DND-41 (cell line): ENCODE results near the gene TOX2.

Experiments
- ATAC-seq: fragments of 200-7000 bp; cut with Tn5 transposase; 3 replicates; pipeline ENCODE4 v1.9.1; 2021; ENCODE audit warnings: low read depth; ENCODE audit not compliant: insufficient read depth
- DNase-seq: peaks from one replicate; pipeline ENCODE4 v3.0.0-alpha.2; 2020
- H2AFZ ChIP-seq: 2 replicates; pipeline ENCODE4 v1.6.0; 2012; ENCODE audit warnings: low read depth, low read length
- H3K27ac ChIP-seq: 2 replicates; pipeline ENCODE4 v1.5.1; 2012; ENCODE audit warnings: low read length, inconsistent platforms
- H3K27me3 ChIP-seq: fragments of 200-600 bp; sonication (generic); 2 replicates; pipeline ENCODE4 v1.6.0; 2012; ENCODE audit warnings: low read length, mild to moderate bottlenecking, inconsistent platforms; ENCODE audit not compliant: insufficient read depth, poor library complexity
- H3K36me3 ChIP-seq: 2 replicates; pipeline ENCODE4 v1.5.1; 2012; ENCODE audit warnings: low read length, inconsistent platforms; ENCODE audit not compliant: insufficient read depth
- H3K4me1 ChIP-seq: 2 replicates; pipeline ENCODE4 v1.5.1; 2012; ENCODE audit warnings: mild to moderate bottlenecking, low read length; ENCODE audit not compliant: insufficient read depth
- H3K4me2 ChIP-seq: 2 replicates; pipeline ENCODE4 v1.6.0; 2012; ENCODE audit warnings: mild to moderate bottlenecking, moderate library complexity, low read length, inconsistent platforms; ENCODE audit not compliant: insufficient read depth
- H3K4me3 ChIP-seq, 2 experiments: fragments of 200-600 bp in 1 of 2; shearing (Covaris generic) in 1 of 2; 2 replicates each; pipeline ENCODE4 v1.5.1; 2012 to 2016; ENCODE audit warnings: inconsistent platforms in 2 of 2, low read length in 2 of 2, mild to moderate bottlenecking in 2 of 2, low read depth in 1 of 2, moderate library complexity in 1 of 2
- H3K79me2 ChIP-seq: 2 replicates; pipeline ENCODE4 v1.6.0; 2012; ENCODE audit warnings: low read length, inconsistent platforms; ENCODE audit not compliant: insufficient read depth
- H3K9ac ChIP-seq: 2 replicates; pipeline ENCODE4 v1.6.0; 2012; ENCODE audit warnings: low read depth, mild to moderate bottlenecking, inconsistent platforms, low read length, moderate library complexity
- H3K9me3 ChIP-seq: 2 replicates; pipeline ENCODE4 v1.5.1; 2012; ENCODE audit warnings: low read length, moderate library complexity, mild to moderate bottlenecking, inconsistent platforms; ENCODE audit not compliant: insufficient read depth, severe bottlenecking
- H4K20me1 ChIP-seq: 2 replicates; pipeline ENCODE4 v1.6.0; 2012; ENCODE audit warnings: low read length; ENCODE audit not compliant: insufficient read depth
- EZH2 ChIP-seq: IDR thresholded peaks from 3 replicates; pipeline ENCODE4 v1.6.1; 2012; ENCODE audit warnings: borderline replicate concordance, low read depth, mild to moderate bottlenecking, moderate library complexity, low read length, inconsistent platforms; ENCODE audit not compliant: severe bottlenecking
- TF ChIP-seq, protein P1 (sequence below): IDR thresholded peaks from 2 replicates; pipeline ENCODE4 v1.5.1; 2012; ENCODE audit warnings: borderline replicate concordance, low read length, moderate library complexity, mild to moderate bottlenecking; ENCODE audit not compliant: poor library complexity, severe bottlenecking; ENCODE audit errors: extremely low read depth

TOX2 gene

GRCh38 chr20:44102582-44102981 lies 187.9 kb downstream of the TOX2 start:
- Histone ChIP-seq H3K4me2 (no peak overlapping the region), H3K9ac (no peak overlapping the region), H3K79me2 (no peaks in the 10 kb centered on the region), H3K9me3 (peaks cover 2% of the 10 kb centered on the region), H2AFZ (no peak overlapping the region), H3K4me1 (no peaks in the 10 kb centered on the region), H3K27me3 (peaks cover 24% of the 10 kb centered on the region), H3K36me3 (no peaks in the 10 kb centered on the region), H4K20me1 (no peaks in the 10 kb centered on the region), H3K4me3 (no peak overlapping the region), H3K27ac (no peak overlapping the region)
- no peak for TF ChIP-seq EZH2
- TF ChIP-seq, protein P1, sequence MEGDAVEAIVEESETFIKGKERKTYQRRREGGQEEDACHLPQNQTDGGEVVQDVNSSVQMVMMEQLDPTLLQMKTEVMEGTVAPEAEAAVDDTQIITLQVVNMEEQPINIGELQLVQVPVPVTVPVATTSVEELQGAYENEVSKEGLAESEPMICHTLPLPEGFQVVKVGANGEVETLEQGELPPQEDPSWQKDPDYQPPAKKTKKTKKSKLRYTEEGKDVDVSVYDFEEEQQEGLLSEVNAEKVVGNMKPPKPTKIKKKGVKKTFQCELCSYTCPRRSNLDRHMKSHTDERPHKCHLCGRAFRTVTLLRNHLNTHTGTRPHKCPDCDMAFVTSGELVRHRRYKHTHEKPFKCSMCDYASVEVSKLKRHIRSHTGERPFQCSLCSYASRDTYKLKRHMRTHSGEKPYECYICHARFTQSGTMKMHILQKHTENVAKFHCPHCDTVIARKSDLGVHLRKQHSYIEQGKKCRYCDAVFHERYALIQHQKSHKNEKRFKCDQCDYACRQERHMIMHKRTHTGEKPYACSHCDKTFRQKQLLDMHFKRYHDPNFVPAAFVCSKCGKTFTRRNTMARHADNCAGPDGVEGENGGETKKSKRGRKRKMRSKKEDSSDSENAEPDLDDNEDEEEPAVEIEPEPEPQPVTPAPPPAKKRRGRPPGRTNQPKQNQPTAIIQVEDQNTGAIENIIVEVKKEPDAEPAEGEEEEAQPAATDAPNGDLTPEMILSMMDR: no peak
- no peak for DNase-seq
- ATAC-seq: no peak

- Histone ChIP-seq H3K9ac (no peak overlapping the region), H3K79me2 (no peaks in the 10 kb centered on the region), H3K9me3 (peaks cover 9% of the 10 kb centered on the region), H3K4me1 (no peaks in the 10 kb centered on the region), H3K4me3 (no peak overlapping the region), H3K27me3 (peaks cover 24% of the 10 kb centered on the region), H3K4me2 (no peak overlapping the region), H3K36me3 (no peaks in the 10 kb centered on the region), H4K20me1 (no peaks in the 10 kb centered on the region), H3K27ac (no peak overlapping the region), H2AFZ (no peak overlapping the region)
- ATAC-seq (no peak), DNase-seq (no peak)
- no peak for TF ChIP-seq EZH2
- TF ChIP-seq, protein P1: no peak
Measured at GRCh38 chr20:44104798-44105517, 190.3 kb downstream of the TOX2 start.

GRCh38 chr20:44106615-44107014 lies 192.0 kb downstream of the TOX2 start:
- Histone ChIP-seq H3K4me1 (no peaks in the 10 kb centered on the region), H2AFZ (no peak overlapping the region), H3K79me2 (no peaks in the 10 kb centered on the region), H4K20me1 (no peaks in the 10 kb centered on the region), H3K36me3 (no peaks in the 10 kb centered on the region), H3K4me2 (no peak overlapping the region), H3K4me3 (no peak overlapping the region), H3K9ac (no peak overlapping the region), H3K27ac (no peak overlapping the region), H3K27me3 (peaks cover 24% of the 10 kb centered on the region), H3K9me3 (peaks cover 9% of the 10 kb centered on the region)
- no peak for TF ChIP-seq EZH2
- TF ChIP-seq, protein P1: no peak
- ATAC-seq: no peak
- DNase-seq: no peak
